ENCODE measurements around the gene MCTP1. TPM values are rescaled to one million over a fixed set of nuclear protein-coding genes. Genes with fewer than 3 reads are reported as not detected.

MCTP1 gene
- total and polyA plus RNA-seq, 10 of the 15 experiments (the other 5 are each of a cell fraction or from before 2014, with no cell fraction given) = 12.6 to 45.9 (median 18.8) TPM

- no peak overlapping the region for H3K4me3 ChIP-seq
- no peak overlapping the region for H3K27ac ChIP-seq (ENCODE audit: control insufficient read depth, insufficient read depth)
- no peaks in the 10 kb centered on the region for H3K4me1 ChIP-seq (ENCODE audit: control insufficient read depth, insufficient read depth, low read length)
- DNase-seq (ENCODE audit: low read depth, low spot score) = no peak
- intact Hi-C loops (cut with micrococcal nuclease; ENCODE audit: unreplicated experiment) (no loop called here), in situ Hi-C loops (cut with MboI) (no loop called here)
- no peaks in the 10 kb centered on the region for H3K27me3 ChIP-seq (replicated peaks in 1 of 2; ENCODE audit: control insufficient read depth in 2 of 2, insufficient read depth in 2 of 2, low read length in 1 of 2)
- ChIA-PET POLR2A (interaction anchor here (0.7 kb wide), 1 partner anchor 44 kb away, joined by 3 read pairs; no protein-coding TSS in a partner anchor), RAD21 (ENCODE audit: unreplicated experiment) (interaction anchor here (0.7 kb wide), 1 partner anchor 255 kb away, joined by 3 read pairs; no protein-coding TSS in a partner anchor), CTCF (no interaction called here), SMC1A (ENCODE audit: uncharacterized antibody, unreplicated experiment) (interaction anchor here (0.6 to 1.4 kb wide), 2 partner anchors 14 to 1159 kb away, joined by 3 to 6 read pairs; no protein-coding TSS in a partner anchor)
- no peaks in the 10 kb centered on the region for H3K36me3 ChIP-seq (ENCODE audit: control insufficient read depth in 2 of 2, insufficient read depth in 2 of 2, low read length in 1 of 2)
- H3K79me2 ChIP-seq (ENCODE audit: control insufficient read depth, insufficient read depth, low read length) = no peaks in the 10 kb centered on the region
- no peak for ATAC-seq
- no peak for FAIRE-seq
- no peak for TF ChIP-seq POLR2AphosphoS5 (IDR thresholded peaks at IDR 0.05; ENCODE audit: low read length)
- TF ChIP-seq RAD21 (IDR thresholded peaks at IDR 0.05; ENCODE audit: insufficient read depth, low read depth, low read length) = no peak
- TF ChIP-seq MLLT1 (IDR thresholded peaks at IDR 0.05) = no peak
- no peak for TF ChIP-seq GATAD2B (conservative IDR thresholded peaks at IDR 0.05; ENCODE audit: low read depth)
- TF ChIP-seq KAT2A (conservative IDR thresholded peaks at IDR 0.05; ENCODE audit: control insufficient read depth, low read depth, low read length) = no peak
- no peak for TF ChIP-seq EGR1 (IDR thresholded peaks at IDR 0.05; ENCODE audit: borderline replicate concordance in 1 of 2, low read depth in 2 of 2, low read length in 2 of 2)
- TF ChIP-seq NBN (IDR thresholded peaks at IDR 0.05) = no peak
- no peak for TF ChIP-seq IRF3 (IDR thresholded peaks at IDR 0.05)
- TF ChIP-seq BCL11A (IDR thresholded peaks at IDR 0.05; ENCODE audit: low read depth, low read length) = no peak
- no peak for TF ChIP-seq ZZZ3 (IDR thresholded peaks at IDR 0.05; ENCODE audit: control insufficient read depth, insufficient read length, low read depth)
- BruUV-seq (replicated peaks) = no TSS peak
- 70% methylated on average over 1 of the region's 1 CpG for WGBS (ENCODE audit: insufficient coverage, insufficient replicate concordance, low lambda C conversion rate, missing lambda C conversion rate)
- H3K4me2 ChIP-seq (ENCODE audit: control insufficient read depth, insufficient read depth) = no peak overlapping the region
- no peak overlapping the region for H2AFZ ChIP-seq (ENCODE audit: control insufficient read depth, low read depth, low read length)
- H3K9me3 ChIP-seq (replicated peaks; ENCODE audit: control insufficient read depth, insufficient read depth, low read length) = no peaks in the 10 kb centered on the region
- H4K20me1 ChIP-seq (ENCODE audit: control insufficient read depth, insufficient read depth) = no peaks in the 10 kb centered on the region
- H3K9ac ChIP-seq (ENCODE audit: control insufficient read depth, insufficient read depth, low read length) = no peak overlapping the region
Observed at GRCh38 chr5:94779684-94780083, 505.2 kb downstream of the MCTP1 start.

Measured in GM12878 (cell line).